ENCODE measurements around the gene NPRL2. TPM values are rescaled to one million over a fixed set of nuclear protein-coding genes. Genes with fewer than 3 reads are reported as not detected.

Gene NPRL2
- total and polyA plus RNA-seq, 9 of the 15 experiments (the other 6 are each of a cell fraction or from before 2014, with no cell fraction given), result 17.4 to 40.4 (median 24.4) TPM

DNA sequence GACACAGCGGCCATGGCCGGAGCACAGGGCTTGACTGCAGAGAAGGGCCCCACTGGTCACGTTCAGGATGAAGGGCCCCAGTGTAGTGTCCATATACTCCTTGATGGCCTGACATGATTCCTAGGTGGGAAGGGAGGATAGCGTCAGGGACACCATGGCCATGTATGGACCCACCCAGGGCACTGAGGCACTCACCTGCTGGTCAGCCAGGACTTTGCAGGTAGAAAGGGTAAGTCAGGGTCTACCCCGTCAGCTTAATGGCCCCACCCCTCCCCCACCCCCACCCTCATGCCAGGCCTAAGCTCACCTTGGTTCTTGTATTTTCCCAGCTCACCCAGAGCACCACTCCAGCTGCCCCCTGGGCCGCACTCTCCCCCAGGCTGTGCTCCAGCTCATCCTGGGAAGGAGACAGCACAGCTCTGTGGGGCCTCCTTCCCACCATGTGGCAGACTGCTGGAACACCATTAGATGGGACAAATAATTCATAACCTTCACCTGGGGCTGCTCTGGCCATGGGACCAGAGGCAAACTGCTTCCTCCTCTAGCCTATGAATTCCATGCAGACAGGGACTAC lies 49.8 kb downstream of the NPRL2 start (continued):
- TF ChIP-seq JUNB (CRISPR knock-in tag; conservative IDR thresholded peaks at IDR 0.05) (no peak), STAT5B (CRISPR knock-in tag; IDR thresholded peaks at IDR 0.05) (no peak), ZNF707 (CRISPR knock-in tag; conservative IDR thresholded peaks at IDR 0.05) (no peak), LEF1 (IDR thresholded peaks at IDR 0.05) (no peak), TSC22D4 (tag; IDR thresholded peaks at IDR 0.05) (no peak), ZNF175 (CRISPR knock-in tag; IDR thresholded peaks at IDR 0.05; ENCODE audit: low read depth) (no peak), RBM25 (IDR thresholded peaks at IDR 0.05; ENCODE audit: low read depth, low read length, severe bottlenecking) (no peak)
- TF ChIP-seq, protein P1, sequence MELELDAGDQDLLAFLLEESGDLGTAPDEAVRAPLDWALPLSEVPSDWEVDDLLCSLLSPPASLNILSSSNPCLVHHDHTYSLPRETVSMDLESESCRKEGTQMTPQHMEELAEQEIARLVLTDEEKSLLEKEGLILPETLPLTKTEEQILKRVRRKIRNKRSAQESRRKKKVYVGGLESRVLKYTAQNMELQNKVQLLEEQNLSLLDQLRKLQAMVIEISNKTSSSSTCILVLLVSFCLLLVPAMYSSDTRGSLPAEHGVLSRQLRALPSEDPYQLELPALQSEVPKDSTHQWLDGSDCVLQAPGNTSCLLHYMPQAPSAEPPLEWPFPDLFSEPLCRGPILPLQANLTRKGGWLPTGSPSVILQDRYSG (tag; conservative IDR thresholded peaks at IDR 0.05; ENCODE audit: low read depth), result no peak
- TF ChIP-seq, protein P2, sequence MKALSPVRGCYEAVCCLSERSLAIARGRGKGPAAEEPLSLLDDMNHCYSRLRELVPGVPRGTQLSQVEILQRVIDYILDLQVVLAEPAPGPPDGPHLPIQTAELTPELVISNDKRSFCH (CRISPR knock-in tag; IDR thresholded peaks at IDR 0.05), result no peak
- TF ChIP-seq, protein P2 (tag; IDR thresholded peaks at IDR 0.05), result no peak

Measured in K562 (cell line).